ENCODE results near the gene PPBP. TPM values are rescaled to one million over a fixed set of nuclear protein-coding genes. Genes with fewer than 3 reads are reported as not detected.
"Not testable (repeated sequence)": the region's sequence is repeated elsewhere in the genome, so short reads cannot be mapped to it uniquely, and the experiment has no call there.

PPBP gene
- total RNA-seq, 1 experiment from 2014 or later, result not detected

DNA sequence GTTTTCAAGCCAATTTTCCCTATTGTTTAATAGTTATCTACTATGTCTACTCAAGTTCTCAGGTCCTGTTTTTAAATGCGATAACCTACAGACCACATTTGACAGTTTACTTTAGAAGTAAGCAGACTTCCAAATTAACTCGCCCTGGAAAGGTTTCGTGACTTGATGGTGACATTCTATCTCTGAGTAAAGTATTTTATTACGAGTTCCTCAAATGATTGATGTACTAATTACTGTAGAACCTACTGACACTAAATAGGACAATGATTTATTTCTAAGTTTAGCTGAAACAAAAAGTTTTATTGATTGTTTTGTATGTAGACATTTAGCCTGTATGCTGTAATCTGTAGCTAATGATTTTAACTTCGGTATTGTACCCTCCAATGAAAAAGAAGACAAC is 1.9 kb upstream of the PPBP start:
- no peaks in the 10 kb centered on the region for H3K4me1 ChIP-seq (ENCODE audit: low read length)
- H3K27ac ChIP-seq (ENCODE audit: low read length), result no peak overlapping the region
- H3K36me3 ChIP-seq (ENCODE audit: insufficient read depth, low read length), result no peaks in the 10 kb centered on the region
- DNase-seq, result no peak
- no peak overlapping the region for H3K4me3 ChIP-seq (ENCODE audit: low read length)
- no peaks in the 10 kb centered on the region for H3K9me2 ChIP-seq (replicated peaks; ENCODE audit: insufficient read depth, low read length)
- no peak overlapping the region for H3K4me2 ChIP-seq (ENCODE audit: low read depth, low read length, poor library complexity, severe bottlenecking)
- no peaks in the 10 kb centered on the region for H3K27me3 ChIP-seq (ENCODE audit: low read length)
- H2AFZ ChIP-seq (ENCODE audit: low read length), result no peak overlapping the region
- no peak overlapping the region for H3K9ac ChIP-seq (ENCODE audit: low read length)
- H3K9me3 ChIP-seq (ENCODE audit: low read length), result no peaks in the 10 kb centered on the region
- H3K79me2 ChIP-seq (ENCODE audit: low read length), result no peaks in the 10 kb centered on the region
- H4K20me1 ChIP-seq (ENCODE audit: insufficient read depth, low read depth, low read length), result no peaks in the 10 kb centered on the region

DNA sequence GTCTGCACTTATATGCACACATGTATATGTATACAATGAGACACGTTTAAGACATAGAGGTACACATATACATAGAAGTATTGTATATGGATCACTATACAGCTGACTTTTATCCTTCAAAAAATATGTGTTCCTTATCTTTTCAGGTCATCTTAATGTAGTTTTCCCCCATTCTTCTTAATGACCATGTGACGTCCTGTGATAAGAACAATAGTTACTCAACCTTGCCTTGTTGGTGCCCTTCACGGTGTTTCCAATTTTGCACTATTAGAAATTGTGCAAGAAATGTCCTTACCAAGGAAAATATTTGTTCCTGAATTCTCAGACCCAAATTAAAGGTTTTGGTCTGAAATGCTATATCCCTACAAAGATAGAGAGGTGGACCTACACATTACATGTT is 1.0 kb upstream of the PPBP start:
- no peaks in the 10 kb centered on the region for H3K79me2 ChIP-seq (ENCODE audit: low read length)
- H3K4me2 ChIP-seq (ENCODE audit: low read depth, low read length, poor library complexity, severe bottlenecking), result no peak overlapping the region
- no peak for DNase-seq
- H3K4me3 ChIP-seq (ENCODE audit: low read length), result no peak overlapping the region
- H3K27me3 ChIP-seq (ENCODE audit: low read length), result no peaks in the 10 kb centered on the region
- H2AFZ ChIP-seq (ENCODE audit: low read length), result no peak overlapping the region
- no peaks in the 10 kb centered on the region for H3K9me2 ChIP-seq (replicated peaks; ENCODE audit: insufficient read depth, low read length)
- H3K36me3 ChIP-seq (ENCODE audit: insufficient read depth, low read length), result no peaks in the 10 kb centered on the region
- H3K9ac ChIP-seq (ENCODE audit: low read length), result no peak overlapping the region
- H3K27ac ChIP-seq (ENCODE audit: low read length), result no peak overlapping the region
- H4K20me1 ChIP-seq (ENCODE audit: insufficient read depth, low read depth, low read length), result no peaks in the 10 kb centered on the region
- no peaks in the 10 kb centered on the region for H3K4me1 ChIP-seq (ENCODE audit: low read length)
- H3K9me3 ChIP-seq (ENCODE audit: low read length), result no peaks in the 10 kb centered on the region

DNA sequence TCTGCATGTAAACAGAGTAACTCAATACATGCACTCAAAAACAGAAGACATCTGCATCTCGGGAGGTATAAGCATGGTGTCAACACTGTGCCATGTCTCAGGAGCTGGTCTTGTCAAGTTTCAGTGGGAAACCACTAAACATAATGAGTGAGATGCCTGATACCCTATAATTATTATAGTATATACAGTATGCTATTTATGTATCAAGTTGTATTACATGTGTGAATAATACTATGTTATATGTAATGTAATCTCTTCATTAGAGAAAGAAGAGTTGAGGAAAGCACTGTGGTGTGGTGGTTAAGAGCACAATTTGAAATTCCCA is 2.5 kb downstream of the PPBP start:
- no peaks in the 10 kb centered on the region for H3K27me3 ChIP-seq (ENCODE audit: low read length)
- no peak overlapping the region for H3K27ac ChIP-seq (ENCODE audit: low read length)
- H3K9me3 ChIP-seq (ENCODE audit: low read length), result no peaks in the 10 kb centered on the region
- no peaks in the 10 kb centered on the region for H3K4me1 ChIP-seq (ENCODE audit: low read length)
- DNase-seq, result no peak
- H2AFZ ChIP-seq (ENCODE audit: low read length), result no peak overlapping the region
- no peaks in the 10 kb centered on the region for H3K79me2 ChIP-seq (ENCODE audit: low read length)
- no peaks in the 10 kb centered on the region for H3K9me2 ChIP-seq (replicated peaks; ENCODE audit: insufficient read depth, low read length)
- H3K4me2 ChIP-seq (ENCODE audit: low read depth, low read length, poor library complexity, severe bottlenecking), result no peak overlapping the region
- no peaks in the 10 kb centered on the region for H4K20me1 ChIP-seq (ENCODE audit: insufficient read depth, low read depth, low read length)
- H3K4me3 ChIP-seq (ENCODE audit: low read length), result no peak overlapping the region
- no peaks in the 10 kb centered on the region for H3K36me3 ChIP-seq (ENCODE audit: insufficient read depth, low read length)
- H3K9ac ChIP-seq (ENCODE audit: low read length), result no peak overlapping the region

DNA sequence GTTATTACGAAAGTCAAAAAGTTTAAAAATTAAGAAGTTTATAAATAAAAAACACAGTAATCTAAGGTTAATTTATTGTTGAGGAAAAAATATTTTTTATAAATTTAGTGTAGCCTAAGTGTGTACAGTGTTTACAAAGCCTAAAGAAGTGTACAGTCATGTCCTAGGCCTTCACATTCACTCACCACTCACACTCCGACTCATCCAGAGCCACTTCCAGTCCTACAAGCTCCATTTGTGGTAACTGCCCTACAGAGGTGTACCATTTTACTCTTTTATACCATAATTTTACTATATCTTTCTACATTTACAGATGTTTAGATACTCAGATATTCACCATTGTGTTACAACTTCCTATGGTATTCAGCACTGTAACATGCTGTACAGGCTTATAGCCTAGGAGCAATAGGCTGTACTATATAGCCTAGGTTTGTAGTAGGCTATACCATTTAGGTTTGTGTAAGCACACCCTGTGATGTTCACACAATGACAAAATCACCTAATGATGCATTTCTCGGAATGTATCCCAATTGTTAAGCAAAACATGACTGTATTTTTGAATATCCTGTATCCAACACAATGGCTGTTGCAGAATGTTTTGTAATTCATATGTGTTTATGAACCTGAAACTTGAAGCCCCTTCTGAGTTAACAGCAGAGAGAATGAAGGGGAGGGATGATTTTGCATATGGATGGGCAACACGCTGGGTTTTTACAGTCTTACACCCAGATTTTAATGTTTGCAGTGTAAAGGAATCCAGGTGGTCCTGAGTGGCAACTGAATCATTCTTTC is 3.1 kb downstream of the PPBP start:
- H3K9me3 ChIP-seq (ENCODE audit: low read length), result no peaks in the 10 kb centered on the region
- H3K79me2 ChIP-seq (ENCODE audit: low read length), result no peaks in the 10 kb centered on the region
- H2AFZ ChIP-seq (ENCODE audit: low read length), result no peak overlapping the region
- H3K4me1 ChIP-seq (ENCODE audit: low read length), result no peaks in the 10 kb centered on the region
- H3K36me3 ChIP-seq (ENCODE audit: insufficient read depth, low read length), result no peaks in the 10 kb centered on the region
- no peak overlapping the region for H3K4me3 ChIP-seq (ENCODE audit: low read length)
- no peak overlapping the region for H3K9ac ChIP-seq (ENCODE audit: low read length)
- H3K4me2 ChIP-seq (ENCODE audit: low read depth, low read length, poor library complexity, severe bottlenecking), result no peak overlapping the region
- no peaks in the 10 kb centered on the region for H3K9me2 ChIP-seq (replicated peaks; ENCODE audit: insufficient read depth, low read length)
- DNase-seq, result no peak
- H4K20me1 ChIP-seq (ENCODE audit: insufficient read depth, low read depth, low read length), result no peaks in the 10 kb centered on the region
- no peaks in the 10 kb centered on the region for H3K27me3 ChIP-seq (ENCODE audit: low read length)
- H3K27ac ChIP-seq (ENCODE audit: low read length), result no peak overlapping the region

DNA sequence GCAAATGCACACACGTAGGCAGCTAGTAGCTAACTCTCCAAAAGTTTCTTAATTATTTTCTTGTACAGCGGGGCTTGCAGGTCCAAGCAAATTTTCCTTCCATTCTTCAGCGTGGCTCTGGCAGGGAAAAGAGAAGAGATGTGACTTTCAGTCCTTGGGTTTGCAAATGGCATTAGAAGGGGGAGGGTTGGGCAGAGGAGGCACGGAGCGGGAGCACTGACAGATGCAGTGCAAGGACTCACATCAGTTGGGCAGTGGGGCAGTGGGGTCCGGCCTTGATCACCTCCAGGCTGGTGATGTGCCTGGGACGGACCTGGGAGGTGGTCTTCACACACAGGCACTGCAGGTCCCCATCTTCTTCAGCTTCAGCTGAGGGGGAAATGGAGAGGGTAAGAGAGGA is 6.8 kb downstream of the PPBP start:
- not testable (repeated sequence) for H3K27ac ChIP-seq (ENCODE audit: low read length); H3K79me2 ChIP-seq (ENCODE audit: low read length); H3K4me1 ChIP-seq (ENCODE audit: low read length); H4K20me1 ChIP-seq (ENCODE audit: insufficient read depth, low read depth, low read length); H3K9ac ChIP-seq (ENCODE audit: low read length); H3K4me3 ChIP-seq (ENCODE audit: low read length); H2AFZ ChIP-seq (ENCODE audit: low read length); H3K36me3 ChIP-seq (ENCODE audit: insufficient read depth, low read length); H3K9me3 ChIP-seq (ENCODE audit: low read length); H3K9me2 ChIP-seq (replicated peaks; ENCODE audit: insufficient read depth, low read length); H3K27me3 ChIP-seq (ENCODE audit: low read length); DNase-seq; H3K4me2 ChIP-seq (ENCODE audit: low read depth, low read length, poor library complexity, severe bottlenecking)

DNA sequence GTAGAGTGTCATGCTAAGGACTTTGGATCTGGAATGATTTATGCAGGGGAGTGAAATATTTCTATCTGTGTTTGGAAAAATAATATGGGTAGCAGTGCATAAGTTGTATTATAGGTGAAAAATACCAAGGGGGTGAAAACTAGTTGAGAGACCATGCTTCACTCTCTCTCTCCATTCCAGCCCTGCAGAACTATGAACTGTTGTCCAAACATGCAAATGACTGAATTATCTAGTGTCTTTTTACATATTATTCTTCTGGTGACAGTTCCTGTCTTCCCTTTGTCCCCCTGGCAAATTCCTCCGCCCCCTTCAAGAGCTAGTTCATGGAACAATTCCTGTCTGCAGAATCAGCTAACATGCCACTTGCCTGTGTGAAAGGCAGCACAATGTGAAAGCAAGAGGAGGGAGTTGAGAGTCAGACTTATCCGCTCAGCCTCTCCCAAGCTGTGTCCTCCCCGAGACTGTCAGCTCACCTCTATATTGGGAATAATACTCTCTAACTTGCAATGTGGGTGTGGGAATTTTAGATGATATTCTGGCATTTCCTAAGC is 8.5 kb downstream of the PPBP start:
- Histone ChIP-seq H3K27ac (ENCODE audit: low read length) (no peak overlapping the region), H3K9me2 (replicated peaks; ENCODE audit: insufficient read depth, low read length) (no peaks in the 10 kb centered on the region), H3K4me3 (ENCODE audit: low read length) (no peak overlapping the region), H3K4me2 (ENCODE audit: low read depth, low read length, poor library complexity, severe bottlenecking) (no peak overlapping the region), H2AFZ (ENCODE audit: low read length) (no peak overlapping the region), H3K9me3 (ENCODE audit: low read length) (no peaks in the 10 kb centered on the region), H3K27me3 (ENCODE audit: low read length) (no peaks in the 10 kb centered on the region), H3K4me1 (ENCODE audit: low read length) (no peaks in the 10 kb centered on the region), H3K36me3 (ENCODE audit: insufficient read depth, low read length) (no peaks in the 10 kb centered on the region), H4K20me1 (ENCODE audit: insufficient read depth, low read depth, low read length) (no peaks in the 10 kb centered on the region), H3K9ac (ENCODE audit: low read length) (no peak overlapping the region), H3K79me2 (ENCODE audit: low read length) (no peaks in the 10 kb centered on the region)
- DNase-seq, result no peak

DNA sequence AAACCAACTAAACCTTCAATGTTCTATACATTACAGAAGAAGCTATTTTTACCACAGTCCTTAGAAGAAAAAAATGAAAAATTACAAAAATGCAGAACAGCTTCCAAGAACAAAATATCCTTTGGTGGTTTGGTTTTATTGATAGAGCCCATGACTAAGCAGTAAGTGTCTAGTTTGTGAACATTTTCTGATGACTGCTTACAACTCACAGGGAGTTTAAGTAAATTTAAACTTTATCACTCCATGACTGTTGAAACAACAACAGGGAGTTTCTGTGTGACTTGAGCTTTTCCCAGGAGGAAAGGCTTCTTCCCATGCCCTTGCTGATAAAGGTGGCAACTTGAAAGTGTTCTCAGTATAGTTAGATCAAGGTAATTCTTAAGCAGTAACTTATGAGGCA is 9.1 kb downstream of the PPBP start:
- H3K36me3 ChIP-seq (ENCODE audit: insufficient read depth, low read length), result no peaks in the 10 kb centered on the region
- no peak for DNase-seq
- H2AFZ ChIP-seq (ENCODE audit: low read length), result no peak overlapping the region
- no peaks in the 10 kb centered on the region for H3K79me2 ChIP-seq (ENCODE audit: low read length)
- H3K9me2 ChIP-seq (replicated peaks; ENCODE audit: insufficient read depth, low read length), result no peaks in the 10 kb centered on the region
- no peaks in the 10 kb centered on the region for H4K20me1 ChIP-seq (ENCODE audit: insufficient read depth, low read depth, low read length)
- no peak overlapping the region for H3K9ac ChIP-seq (ENCODE audit: low read length)
- no peaks in the 10 kb centered on the region for H3K9me3 ChIP-seq (ENCODE audit: low read length)
- H3K27me3 ChIP-seq (ENCODE audit: low read length), result no peaks in the 10 kb centered on the region
- H3K4me1 ChIP-seq (ENCODE audit: low read length), result no peaks in the 10 kb centered on the region
- no peak overlapping the region for H3K4me3 ChIP-seq (ENCODE audit: low read length)
- no peak overlapping the region for H3K27ac ChIP-seq (ENCODE audit: low read length)
- no peak overlapping the region for H3K4me2 ChIP-seq (ENCODE audit: low read depth, low read length, poor library complexity, severe bottlenecking)

DNA sequence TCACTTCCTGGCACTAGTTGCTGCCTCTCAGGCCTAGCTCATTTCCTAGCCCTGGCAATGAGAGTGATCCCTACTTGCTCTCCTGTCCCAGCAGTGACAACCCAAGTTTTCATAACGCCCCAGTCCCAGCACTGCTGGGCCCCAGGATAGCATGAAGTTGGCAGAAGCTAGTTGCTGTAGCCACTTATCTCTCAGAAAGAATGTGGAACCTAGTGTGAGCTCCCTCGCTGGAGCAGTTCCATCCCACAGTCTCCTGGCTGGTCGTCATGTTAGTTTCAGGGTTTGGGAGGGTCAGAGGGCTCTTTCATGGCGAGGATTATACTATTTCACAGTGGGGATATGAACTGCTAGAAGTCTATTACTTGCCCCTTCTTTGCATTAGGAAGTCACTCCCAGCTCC is 11.3 kb downstream of the PPBP start:
- Histone ChIP-seq H3K9me2 (replicated peaks; ENCODE audit: insufficient read depth, low read length) (no peaks in the 10 kb centered on the region), H4K20me1 (ENCODE audit: insufficient read depth, low read depth, low read length) (no peaks in the 10 kb centered on the region), H3K27me3 (ENCODE audit: low read length) (no peaks in the 10 kb centered on the region), H3K4me1 (ENCODE audit: low read length) (no peaks in the 10 kb centered on the region), H3K4me3 (ENCODE audit: low read length) (no peak overlapping the region), H3K4me2 (ENCODE audit: low read depth, low read length, poor library complexity, severe bottlenecking) (no peak overlapping the region), H3K79me2 (ENCODE audit: low read length) (no peaks in the 10 kb centered on the region), H3K36me3 (ENCODE audit: insufficient read depth, low read length) (no peaks in the 10 kb centered on the region), H3K27ac (ENCODE audit: low read length) (no peak overlapping the region), H3K9ac (ENCODE audit: low read length) (no peak overlapping the region), H2AFZ (ENCODE audit: low read length) (no peak overlapping the region), H3K9me3 (ENCODE audit: low read length) (no peaks in the 10 kb centered on the region)
- no peak for DNase-seq

All from Karpas-422 (cell line).